Measurements from ENCODE around the gene RAE1. TPM values are rescaled to one million over a fixed set of nuclear protein-coding genes. Genes with fewer than 3 reads are reported as not detected.

RAE1 gene
- total and polyA plus RNA-seq, 2 donors (not counting 1 experiment from before 2014, with no cell fraction given), result 27.2 to 39.4 TPM

- Histone ChIP-seq H3K27ac (ENCODE audit: insufficient read depth, low read length) (no peak overlapping the region), H3K36me3 (ENCODE audit: control insufficient read depth, insufficient read depth, low read length) (peaks cover 27% of the 10 kb centered on the region), H3K79me2 (ENCODE audit: control insufficient read depth, insufficient read depth, low read length) (no peaks in the 10 kb centered on the region), H3K9me3 (ENCODE audit: control insufficient read depth, insufficient read depth, low read depth, low read length) (no peaks in the 10 kb centered on the region), H4K20me1 (ENCODE audit: control insufficient read depth, extremely low read depth, insufficient read depth, low read length) (no peaks in the 10 kb centered on the region), H3K4me2 (ENCODE audit: extremely low read depth, insufficient read depth, low read length) (no peak overlapping the region), H3K4me3 (replicated peaks in 1 of 4; ENCODE audit: control extremely low read depth in 1 of 4, insufficient read depth in 1 of 4, low read depth in 3 of 4, low read length in 4 of 4) (no peak overlapping the region), H3K9ac (ENCODE audit: insufficient read depth, low read length) (no peak overlapping the region), H3K27me3 (ENCODE audit: control insufficient read depth, insufficient read depth, low read length) (no peaks in the 10 kb centered on the region), H3K4me1 (ENCODE audit: control insufficient read depth, extremely low read depth, insufficient read depth, low read length) (no peaks in the 10 kb centered on the region), H2AFZ (ENCODE audit: low read length) (no peak overlapping the region)
- DNase-seq (ENCODE audit: low read depth in 2 of 2), result no peak
- TF ChIP-seq CTCF (conservative IDR thresholded peaks at IDR 0.05 in 1 of 2, IDR thresholded peaks at IDR 0.05 in 1 of 2; ENCODE audit: low read depth in 1 of 2, low read length in 2 of 2), result no peak
- no peak for TF ChIP-seq EZH2 (IDR thresholded peaks at IDR 0.05; ENCODE audit: low read length, missing control alignments)
Measured at GRCh38 chr20:57369596-57369995, 18.5 kb downstream of the RAE1 start.

DNA sequence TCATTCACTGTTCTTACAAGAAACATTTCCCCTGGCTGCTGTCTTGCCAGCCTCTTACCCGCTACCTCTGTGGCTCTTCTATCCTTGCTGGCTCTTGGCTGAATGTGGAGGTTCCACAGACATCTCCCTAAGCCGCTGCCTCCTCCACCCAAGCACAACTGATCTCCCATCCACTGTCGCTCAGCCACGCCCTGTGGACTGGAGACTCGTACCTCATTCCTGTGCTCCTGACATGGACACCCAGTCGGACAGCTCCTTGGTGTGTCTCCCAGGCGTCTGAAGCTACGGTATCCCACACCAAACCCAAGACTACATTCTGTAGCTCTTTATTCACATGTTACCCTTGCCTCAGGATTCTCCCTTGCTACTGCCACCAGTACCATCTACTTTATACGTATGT is 19.3 kb downstream of the RAE1 start:
- H3K27me3 ChIP-seq (ENCODE audit: control insufficient read depth, insufficient read depth, low read length), result no peaks in the 10 kb centered on the region
- no peaks in the 10 kb centered on the region for H3K79me2 ChIP-seq (ENCODE audit: control insufficient read depth, insufficient read depth, low read length)
- H4K20me1 ChIP-seq (ENCODE audit: control insufficient read depth, extremely low read depth, insufficient read depth, low read length), result no peaks in the 10 kb centered on the region
- no peak overlapping the region for H2AFZ ChIP-seq (ENCODE audit: low read length)
- H3K36me3 ChIP-seq (ENCODE audit: control insufficient read depth, insufficient read depth, low read length), result peaks cover 30% of the 10 kb centered on the region
- no peak overlapping the region for H3K9ac ChIP-seq (ENCODE audit: insufficient read depth, low read length)
- TF ChIP-seq CTCF (conservative IDR thresholded peaks at IDR 0.05 in 1 of 2, IDR thresholded peaks at IDR 0.05 in 1 of 2; ENCODE audit: low read depth in 1 of 2, low read length in 2 of 2) (no peak), EZH2 (IDR thresholded peaks at IDR 0.05; ENCODE audit: low read length, missing control alignments) (no peak)
- H3K4me3 ChIP-seq (replicated peaks in 1 of 4; ENCODE audit: control extremely low read depth in 1 of 4, insufficient read depth in 1 of 4, low read depth in 3 of 4, low read length in 4 of 4), result no peak overlapping the region
- H3K4me2 ChIP-seq (ENCODE audit: extremely low read depth, insufficient read depth, low read length), result no peak overlapping the region
- DNase-seq (ENCODE audit: low read depth in 2 of 2), result no peak
- no peaks in the 10 kb centered on the region for H3K9me3 ChIP-seq (ENCODE audit: control insufficient read depth, insufficient read depth, low read depth, low read length)
- H3K27ac ChIP-seq (ENCODE audit: insufficient read depth, low read length), result no peak overlapping the region
- no peaks in the 10 kb centered on the region for H3K4me1 ChIP-seq (ENCODE audit: control insufficient read depth, extremely low read depth, insufficient read depth, low read length)

DNA sequence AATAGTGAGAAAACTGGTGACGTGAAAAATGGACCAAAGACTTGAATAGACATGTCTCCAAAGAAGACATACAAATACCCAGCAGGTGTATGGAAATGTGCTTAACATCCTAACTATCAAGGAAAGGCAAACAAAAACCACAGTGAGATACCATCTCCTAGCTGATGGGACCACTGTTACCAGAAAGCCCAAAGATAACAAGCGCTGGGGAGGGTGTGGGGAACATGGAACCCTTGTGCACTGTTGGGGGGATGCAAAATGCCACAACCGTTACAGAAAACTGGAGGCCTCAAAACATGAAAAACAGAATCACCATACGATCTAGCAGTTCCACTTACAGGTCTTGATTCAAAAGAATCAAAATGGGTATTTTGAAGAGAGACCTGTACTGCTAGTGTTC is 20.3 kb downstream of the RAE1 start:
- no peaks in the 10 kb centered on the region for H3K27me3 ChIP-seq (ENCODE audit: control insufficient read depth, insufficient read depth, low read length)
- no peak overlapping the region for H3K4me2 ChIP-seq (ENCODE audit: extremely low read depth, insufficient read depth, low read length)
- H3K79me2 ChIP-seq (ENCODE audit: control insufficient read depth, insufficient read depth, low read length), result no peaks in the 10 kb centered on the region
- no peak overlapping the region for H3K4me3 ChIP-seq (replicated peaks in 1 of 4; ENCODE audit: control extremely low read depth in 1 of 4, insufficient read depth in 1 of 4, low read depth in 3 of 4, low read length in 4 of 4)
- peaks cover 34% of the 10 kb centered on the region for H3K36me3 ChIP-seq (ENCODE audit: control insufficient read depth, insufficient read depth, low read length)
- no peak for DNase-seq (ENCODE audit: low read depth in 2 of 2)
- no peaks in the 10 kb centered on the region for H3K9me3 ChIP-seq (ENCODE audit: control insufficient read depth, insufficient read depth, low read depth, low read length)
- no peak overlapping the region for H2AFZ ChIP-seq (ENCODE audit: low read length)
- no peak overlapping the region for H3K9ac ChIP-seq (ENCODE audit: insufficient read depth, low read length)
- no peaks in the 10 kb centered on the region for H4K20me1 ChIP-seq (ENCODE audit: control insufficient read depth, extremely low read depth, insufficient read depth, low read length)
- H3K27ac ChIP-seq (ENCODE audit: insufficient read depth, low read length), result no peak overlapping the region
- no peaks in the 10 kb centered on the region for H3K4me1 ChIP-seq (ENCODE audit: control insufficient read depth, extremely low read depth, insufficient read depth, low read length)
- no peak for TF ChIP-seq CTCF (conservative IDR thresholded peaks at IDR 0.05 in 1 of 2, IDR thresholded peaks at IDR 0.05 in 1 of 2; ENCODE audit: low read depth in 1 of 2, low read length in 2 of 2)
- no peak for TF ChIP-seq EZH2 (IDR thresholded peaks at IDR 0.05; ENCODE audit: low read length, missing control alignments)

Measured in fibroblast of lung (primary cell).